ENCODE measurements around the gene PLAGL2.
"Not testable (repeated sequence)": the region's sequence is repeated elsewhere in the genome, so short reads cannot be mapped to it uniquely, and the experiment has no call there.

PLAGL2 gene, protein sequence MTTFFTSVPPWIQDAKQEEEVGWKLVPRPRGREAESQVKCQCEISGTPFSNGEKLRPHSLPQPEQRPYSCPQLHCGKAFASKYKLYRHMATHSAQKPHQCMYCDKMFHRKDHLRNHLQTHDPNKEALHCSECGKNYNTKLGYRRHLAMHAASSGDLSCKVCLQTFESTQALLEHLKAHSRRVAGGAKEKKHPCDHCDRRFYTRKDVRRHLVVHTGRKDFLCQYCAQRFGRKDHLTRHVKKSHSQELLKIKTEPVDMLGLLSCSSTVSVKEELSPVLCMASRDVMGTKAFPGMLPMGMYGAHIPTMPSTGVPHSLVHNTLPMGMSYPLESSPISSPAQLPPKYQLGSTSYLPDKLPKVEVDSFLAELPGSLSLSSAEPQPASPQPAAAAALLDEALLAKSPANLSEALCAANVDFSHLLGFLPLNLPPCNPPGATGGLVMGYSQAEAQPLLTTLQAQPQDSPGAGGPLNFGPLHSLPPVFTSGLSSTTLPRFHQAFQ

GRCh38 chr20:32207626-32208498, at the start of gene PLAGL2, which contains the start of gene POFUT1:
TSS of gene PLAGL2 (minus strand) at chr20:32207743. CDS start at chr20:32202178, 5,565 bp downstream.
TSS of gene POFUT1 (plus strand) at chr20:32207880. CDS start at chr20:32207942, 62 bp downstream.
- peak; percentile 66 to 97 (median 93) for DNase-seq
- intact Hi-C loops (cut with DNase I) = loop anchor here (10.0 kb wide), 1 partner anchor 67 kb away; the partner anchor contains the start of gene KIF3B

DNA sequence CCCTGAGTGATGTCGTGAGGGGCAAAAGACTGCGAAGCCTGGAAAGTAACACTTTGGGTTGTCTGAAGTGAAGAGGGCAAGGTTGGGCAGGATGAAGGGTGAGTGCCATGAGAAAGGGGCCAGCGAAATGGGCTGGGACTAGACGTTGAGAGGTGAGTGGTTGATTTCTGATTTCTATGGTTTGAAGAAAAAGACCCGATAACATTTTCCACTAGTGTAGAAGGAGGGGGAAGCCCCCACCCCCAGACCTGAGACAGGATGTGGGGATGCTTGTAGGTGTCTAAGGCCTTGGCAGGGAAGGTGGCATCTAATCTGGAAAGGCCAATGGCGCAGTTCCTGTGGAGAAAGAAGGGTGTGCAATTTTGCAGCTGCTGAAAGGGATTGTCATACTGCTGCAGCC, 44.6 kb upstream of the PLAGL2 start:
- DNase-seq = no peak
- intact Hi-C loops (cut with DNase I) = no loop called here

- intact Hi-C loops (cut with DNase I) = no loop called here
- no peak for DNase-seq
These were observed 43.9 kb upstream of the PLAGL2 start for GRCh38 chr20:32251470-32251869.

- no peak for DNase-seq
- intact Hi-C loops (cut with DNase I) = no loop called here
These were observed 41.6 kb upstream of the PLAGL2 start for GRCh38 chr20:32249030-32249738.

DNA sequence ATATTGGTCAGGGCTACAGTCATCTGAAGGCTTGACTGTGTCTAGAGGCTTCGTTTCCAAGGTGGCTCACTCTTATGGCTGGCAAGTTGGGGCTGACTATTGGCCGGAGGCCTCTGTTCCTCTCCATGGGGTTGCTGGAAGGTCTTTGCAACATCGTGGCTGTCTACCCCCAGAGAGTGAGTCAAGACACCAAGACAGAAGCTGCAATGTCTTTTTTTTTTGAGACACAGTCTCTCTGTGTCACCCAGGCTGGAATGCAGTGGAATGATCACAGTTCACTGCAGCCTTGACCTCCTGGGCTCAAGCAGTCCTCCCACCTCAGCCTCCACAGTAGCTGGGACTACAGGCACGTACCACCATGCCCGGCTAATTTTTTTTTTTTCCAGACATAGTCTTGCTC, 40.5 kb upstream of the PLAGL2 start:
- no peak for DNase-seq
- intact Hi-C loops (cut with DNase I) = no loop called here

DNA sequence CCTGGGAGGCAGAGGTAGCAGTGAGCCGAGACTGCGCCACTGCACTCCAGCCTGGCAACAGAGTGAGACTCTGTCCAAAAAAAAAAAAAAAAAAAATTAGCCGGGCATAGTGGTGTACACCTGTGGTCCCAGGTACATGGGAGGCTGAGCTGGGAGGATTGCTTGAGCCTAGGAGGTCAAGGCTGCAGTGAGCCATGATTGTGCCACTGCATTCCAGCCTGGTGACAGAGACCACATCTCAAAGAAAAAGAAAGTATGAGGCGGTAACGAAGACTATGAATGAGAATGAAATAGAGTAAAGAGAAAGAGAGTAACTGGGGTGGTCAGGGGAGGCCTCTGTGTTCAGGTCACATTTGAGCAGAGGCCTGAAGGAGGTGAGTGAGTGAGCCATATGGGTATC, 38.7 kb upstream of the PLAGL2 start:
- DNase-seq; intact Hi-C loops (cut with DNase I): not testable (repeated sequence)

DNA sequence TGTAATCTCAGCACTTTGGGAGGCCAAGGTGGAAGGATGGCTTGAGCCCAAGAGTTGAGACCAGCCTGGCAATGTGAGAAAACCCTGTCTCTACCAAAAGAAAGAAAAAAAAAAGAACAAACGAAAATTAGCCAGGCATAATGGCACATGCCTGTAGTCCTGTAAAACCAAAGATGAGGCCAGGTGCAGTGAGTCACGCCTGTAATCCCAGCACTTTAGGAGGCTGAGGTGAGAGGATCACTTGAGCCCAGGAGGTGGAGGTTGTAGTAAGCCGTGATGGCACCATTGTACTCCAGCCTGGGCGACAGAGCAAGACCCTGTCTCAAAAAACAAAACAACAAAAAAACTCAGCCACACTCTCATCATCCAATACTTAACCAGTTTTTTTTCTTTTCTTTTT, 37.4 kb upstream of the PLAGL2 start:
- no peak for DNase-seq
- intact Hi-C loops (cut with DNase I) = no loop called here

GRCh38 chr20:32244150-32244823, 36.7 kb upstream of the PLAGL2 start:
- DNase-seq = no peak
- intact Hi-C loops (cut with DNase I) = no loop called here

DNA sequence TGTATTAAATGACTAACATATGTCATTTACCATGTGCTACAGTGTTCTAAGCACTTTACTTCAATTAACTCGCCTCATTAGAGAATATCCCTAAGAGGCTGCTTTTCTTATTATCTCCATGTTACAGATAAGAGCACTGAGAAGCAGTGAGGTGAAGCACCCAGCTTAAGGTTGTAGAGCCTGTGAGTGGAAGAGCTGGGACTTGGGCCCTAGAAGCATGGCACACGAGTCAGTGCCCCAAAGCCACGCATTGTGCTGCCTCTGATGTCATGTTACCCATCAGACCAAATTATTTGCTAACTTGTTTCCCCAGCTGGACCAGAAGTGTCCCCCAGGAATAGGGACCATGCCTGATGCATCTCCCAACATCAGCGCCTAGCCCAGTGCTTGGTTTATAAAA, 34.3 kb upstream of the PLAGL2 start:
- DNase-seq = no peak
- intact Hi-C loops (cut with DNase I) = no loop called here

GRCh38 chr20:32240205-32240604, 32.7 kb upstream of the PLAGL2 start:
- no peak for DNase-seq
- intact Hi-C loops (cut with DNase I) = no loop called here

GRCh38 chr20:32238483-32239425, 31.2 kb upstream of the PLAGL2 start:
- DNase-seq = no peak
- intact Hi-C loops (cut with DNase I) = no loop called here

DNA sequence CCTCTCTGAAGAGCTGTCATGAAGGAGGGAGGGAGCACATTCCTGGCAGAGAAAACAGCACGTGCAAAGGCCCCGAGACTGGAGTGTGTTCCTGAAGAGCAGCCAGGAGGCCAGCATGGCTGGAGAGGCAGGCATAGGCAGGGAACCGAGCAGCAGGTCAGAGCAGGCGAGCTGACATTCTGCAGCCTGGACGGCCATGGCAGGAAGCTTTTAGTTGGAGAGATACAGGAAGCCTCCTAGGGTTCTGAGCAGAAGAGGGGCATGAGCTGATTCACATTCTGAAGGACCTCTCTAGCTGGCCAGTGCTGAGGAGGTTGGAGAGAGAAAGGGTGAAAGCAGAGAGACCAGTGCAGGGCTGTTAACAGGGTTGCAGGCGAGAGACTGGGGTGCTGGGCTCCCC, 29.9 kb upstream of the PLAGL2 start:
- DNase-seq = no peak
- intact Hi-C loops (cut with DNase I) = no loop called here

DNA sequence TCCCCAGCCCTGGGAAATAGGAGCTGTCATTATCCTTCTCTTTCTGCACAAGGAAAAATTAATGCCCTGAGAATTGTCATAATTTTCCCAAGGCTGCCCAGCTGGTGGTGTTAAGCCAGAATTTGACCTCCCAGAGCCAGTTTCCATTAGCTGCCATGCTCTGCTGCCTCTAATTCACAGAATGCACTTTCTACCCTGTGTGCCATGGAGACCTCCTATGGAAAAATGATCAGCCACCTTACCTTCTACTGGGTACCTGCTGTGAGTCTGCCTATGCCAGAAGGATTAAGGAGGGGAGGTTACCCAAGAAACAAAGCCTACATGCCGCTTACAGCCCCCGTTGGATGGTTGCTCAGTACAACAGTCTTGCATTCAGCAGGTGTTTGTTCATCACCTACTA, 29.3 kb upstream of the PLAGL2 start:
- DNase-seq = no peak
- intact Hi-C loops (cut with DNase I) = no loop called here

- intact Hi-C loops (cut with DNase I) = no loop called here
- no peak for DNase-seq
These were observed 28.5 kb upstream of the PLAGL2 start for GRCh38 chr20:32236048-32236533.

DNA sequence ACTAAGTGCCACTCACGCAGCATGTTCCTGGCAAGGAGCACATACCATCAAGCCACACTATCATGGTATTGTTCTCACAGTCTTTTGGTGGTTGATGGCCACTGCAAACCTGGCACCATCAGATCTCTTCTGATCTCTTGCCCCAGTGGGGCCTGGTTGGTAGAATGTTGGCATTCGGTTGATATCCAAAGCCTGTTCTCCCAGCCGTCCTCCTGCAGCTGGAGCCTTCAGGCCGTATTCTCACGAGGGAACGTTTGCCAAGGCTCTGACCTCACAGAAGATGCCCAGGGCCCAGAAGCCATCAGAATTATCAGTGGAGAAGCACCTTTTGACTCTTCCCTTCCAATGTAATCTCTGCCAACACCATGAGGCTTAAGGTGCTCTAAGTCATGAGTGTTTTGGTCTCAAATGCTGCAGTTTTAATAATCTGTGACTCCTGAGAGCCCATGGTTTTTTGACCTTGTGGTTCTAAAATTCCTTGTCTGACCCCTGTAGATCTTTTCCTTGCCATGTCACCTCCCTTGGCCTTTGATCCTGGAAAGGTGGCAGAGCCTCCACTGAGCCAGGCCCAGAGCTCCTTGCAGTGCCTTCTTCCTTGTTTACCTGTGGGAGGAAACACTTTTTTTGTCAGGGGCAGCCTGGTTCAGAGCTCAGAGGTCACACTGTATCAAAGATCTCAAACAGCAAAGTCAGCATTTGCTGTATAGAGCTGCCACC, 27.9 kb upstream of the PLAGL2 start:
- intact Hi-C loops (cut with DNase I) = no loop called here
- DNase-seq = peak in 1 of 42 donors; percentile 44

DNA sequence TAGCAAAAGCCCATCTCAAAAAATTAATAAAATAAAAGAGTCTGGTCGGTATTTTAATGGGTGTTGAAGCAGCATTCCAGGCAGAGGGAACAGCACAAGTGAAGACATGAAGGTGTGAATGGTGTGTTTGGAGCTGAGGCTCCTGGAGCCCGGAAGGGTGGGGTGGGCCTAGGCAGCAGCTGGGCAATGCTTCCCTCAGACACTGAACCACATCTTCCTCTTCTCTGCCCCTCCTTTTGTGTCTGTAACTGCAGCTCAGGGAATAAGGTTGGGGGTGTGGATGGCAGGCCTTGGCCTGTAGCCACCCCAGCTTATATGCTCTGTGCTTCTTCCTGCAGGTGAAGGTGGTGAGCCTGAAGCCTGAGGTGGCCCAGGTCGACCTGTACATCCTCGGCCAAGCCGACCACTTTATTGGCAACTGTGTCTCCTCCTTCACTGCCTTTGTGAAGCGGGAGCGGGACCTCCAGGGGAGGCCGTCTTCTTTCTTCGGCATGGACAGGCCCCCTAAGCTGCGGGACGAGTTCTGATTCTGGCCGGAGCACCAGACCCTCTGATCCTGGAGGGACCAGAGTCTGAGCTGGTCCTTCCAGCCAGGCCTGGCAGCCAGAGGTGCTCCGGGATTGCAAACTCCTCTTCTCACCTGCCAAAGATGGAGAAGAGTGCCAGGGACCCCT, 26.7 kb upstream of the PLAGL2 start:
- intact Hi-C loops (cut with DNase I) = no loop called here

More for the DNA sequence above, 26.7 kb upstream of the PLAGL2 start:
- no peak for DNase-seq
